NCI-H187 treated with DMSO at 0.1 percent for 48 hours (cell line): ENCODE measurements around the gene TUT4.

Experiments used
- DNase-seq: peaks from one replicate; lab custom pipeline; 2025; lab: John Stamatoyannopoulos, UW

TUT4 gene

DNA sequence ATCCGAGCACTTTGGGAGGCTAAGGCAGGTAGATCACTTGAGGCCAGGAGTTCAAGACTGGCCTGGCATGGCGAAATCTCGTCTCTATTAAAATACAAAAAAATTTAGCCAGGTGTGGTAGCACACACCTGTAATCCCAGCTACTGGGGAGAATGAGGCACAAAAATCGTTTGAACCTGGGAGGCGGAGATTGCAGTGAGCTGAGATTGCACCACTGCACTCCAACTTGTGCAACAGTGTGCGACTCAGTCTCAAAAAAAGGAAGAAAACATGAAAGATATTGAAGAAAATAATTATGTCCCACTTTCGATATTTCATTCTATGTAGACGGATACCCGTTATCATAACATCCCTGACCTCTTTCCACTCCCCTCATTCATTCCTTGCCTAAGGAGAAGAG, 19.2 kb downstream of the TUT4 start:
- DNase-seq = no peak

DNA sequence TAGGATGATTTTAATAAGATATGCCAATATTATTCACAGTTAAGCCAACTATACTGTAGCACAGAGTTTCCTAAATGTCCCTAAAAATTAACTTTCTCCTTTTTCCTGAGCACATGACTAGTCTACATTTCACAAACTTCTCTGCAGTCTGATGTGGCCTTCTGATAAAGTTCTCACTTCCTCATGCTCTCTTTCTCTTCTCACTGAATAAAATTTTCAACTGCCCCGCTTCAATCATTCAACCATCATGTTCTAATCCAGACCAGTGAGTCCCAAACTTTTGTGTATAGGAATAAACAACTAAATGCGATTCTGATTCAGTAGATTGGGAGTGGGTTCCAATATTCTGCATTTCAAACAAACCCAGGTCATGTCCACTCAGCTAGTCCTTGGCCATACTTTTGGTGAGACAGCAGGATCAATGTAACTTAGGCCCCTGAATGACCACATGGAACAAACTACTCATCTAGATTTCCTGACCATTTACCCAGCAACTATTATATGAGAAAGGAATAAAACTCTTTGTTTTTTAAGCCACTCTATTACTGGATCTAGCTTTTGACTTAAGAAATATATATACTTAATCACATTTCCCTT, 20.1 kb downstream of the TUT4 start:
- DNase-seq = no peak

DNA sequence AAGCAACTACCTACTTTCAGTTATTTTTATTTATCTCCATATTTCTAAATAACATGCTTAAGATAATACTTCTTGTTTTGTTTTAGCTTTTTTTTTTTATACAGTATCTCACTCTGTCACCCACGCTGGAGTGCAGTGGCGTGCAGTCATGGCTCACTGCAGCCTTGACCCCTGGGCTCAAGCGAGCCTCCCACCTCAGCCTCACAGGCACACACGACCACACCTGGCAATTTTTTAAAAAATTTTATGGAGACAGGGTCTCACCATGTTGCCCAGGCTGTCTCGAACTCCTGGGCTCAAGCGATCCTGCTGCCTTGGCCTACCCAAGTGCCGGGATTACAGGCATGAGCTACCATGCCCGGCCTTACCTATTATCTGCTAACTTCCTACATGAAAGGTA, 20.6 kb downstream of the TUT4 start:
- DNase-seq = no peak

DNA sequence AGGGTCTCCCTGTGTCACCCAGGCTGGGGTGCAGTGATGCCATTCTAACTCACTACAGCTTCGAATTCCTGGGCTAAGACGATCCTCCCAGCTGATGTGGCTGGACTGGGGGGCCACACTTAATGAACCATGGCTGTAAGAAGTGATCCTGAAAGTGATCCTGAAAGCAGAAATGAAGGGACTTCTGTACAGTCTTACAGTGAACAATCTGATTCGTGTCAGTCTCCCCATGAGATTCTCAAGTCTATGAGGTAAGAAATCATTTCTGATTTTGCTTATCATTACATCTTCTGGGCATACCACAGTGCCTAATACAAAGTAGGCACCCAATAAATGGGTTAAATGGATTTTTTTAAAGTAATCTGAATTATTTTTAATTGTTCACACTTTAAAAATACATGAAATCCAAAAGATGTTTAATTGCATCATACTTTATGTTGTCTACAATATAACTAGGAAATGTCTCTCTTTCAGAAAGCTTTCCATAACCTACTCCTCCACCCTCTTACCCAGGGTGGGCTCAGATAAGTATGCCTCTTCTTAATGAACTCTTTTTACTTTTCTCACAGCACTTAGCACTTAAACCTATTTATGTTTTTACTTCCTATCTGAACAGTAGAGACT, 21.5 kb downstream of the TUT4 start:
- DNase-seq = no peak

DNA sequence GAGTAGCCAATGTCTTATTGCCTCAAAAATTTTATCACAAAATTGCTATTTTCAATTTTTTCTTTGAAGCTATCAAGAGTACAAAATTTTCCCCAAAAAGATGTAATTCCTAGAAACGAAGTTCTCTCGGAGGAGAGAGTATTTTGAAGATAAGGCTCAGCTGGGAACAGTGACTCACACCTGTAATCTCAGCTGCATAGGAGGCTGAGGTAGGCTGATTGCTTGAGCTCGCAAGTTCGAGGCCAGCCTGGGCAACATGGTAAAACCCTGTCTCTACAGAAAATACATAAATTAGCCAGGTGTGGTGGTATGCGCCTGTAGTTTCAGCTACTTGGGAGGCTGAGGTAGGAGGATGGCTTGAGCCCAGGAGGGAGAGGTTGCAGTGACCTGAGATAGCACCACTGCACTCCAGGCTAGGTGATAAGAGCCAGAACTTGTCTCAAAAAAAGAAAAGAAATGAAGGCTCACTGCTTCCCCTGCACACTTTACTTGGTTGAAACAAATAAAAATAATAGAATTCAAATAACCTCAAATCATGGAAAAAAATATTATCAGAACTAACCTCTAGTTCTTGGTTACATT, 22.2 kb downstream of the TUT4 start:
- no peak for DNase-seq

DNA sequence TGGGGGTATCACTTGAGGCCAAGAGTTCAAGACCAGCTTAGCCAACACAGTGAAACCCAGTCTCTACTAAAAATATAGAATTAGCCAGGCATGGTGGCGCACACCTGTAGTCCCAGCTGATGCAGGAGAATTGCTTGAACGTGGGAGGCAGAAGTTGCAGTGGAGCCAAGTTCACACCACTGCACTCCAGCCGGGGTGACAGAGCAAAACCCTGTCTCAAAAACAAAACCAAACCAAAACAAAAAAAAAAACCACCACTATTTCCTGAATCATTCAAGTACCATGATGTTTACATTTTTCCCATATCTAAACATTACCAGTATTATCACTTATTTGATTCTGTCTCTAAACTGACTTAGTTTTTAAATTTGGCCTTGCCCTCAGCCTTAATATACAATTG, 29.5 kb downstream of the TUT4 start:
- no peak for DNase-seq

DNA sequence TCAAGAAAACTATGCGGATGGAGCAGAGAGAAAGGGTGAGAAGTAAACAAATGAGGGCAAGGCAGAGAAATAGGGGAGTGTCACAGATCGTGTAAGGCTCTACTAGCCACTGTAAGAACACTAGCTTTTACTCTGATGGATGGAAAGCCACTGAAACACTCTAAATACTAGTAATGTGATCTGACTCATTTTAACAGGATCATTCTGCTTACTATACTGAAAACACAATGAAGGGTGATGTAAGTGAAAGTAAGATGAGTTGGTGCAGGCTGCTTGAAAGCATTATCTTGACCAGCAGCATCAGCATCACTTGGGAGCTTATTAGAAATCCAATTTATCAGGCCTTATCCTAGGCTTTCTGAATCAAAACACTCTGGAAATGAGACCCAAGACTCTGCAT, 32.7 kb downstream of the TUT4 start:
- no peak for DNase-seq

DNA sequence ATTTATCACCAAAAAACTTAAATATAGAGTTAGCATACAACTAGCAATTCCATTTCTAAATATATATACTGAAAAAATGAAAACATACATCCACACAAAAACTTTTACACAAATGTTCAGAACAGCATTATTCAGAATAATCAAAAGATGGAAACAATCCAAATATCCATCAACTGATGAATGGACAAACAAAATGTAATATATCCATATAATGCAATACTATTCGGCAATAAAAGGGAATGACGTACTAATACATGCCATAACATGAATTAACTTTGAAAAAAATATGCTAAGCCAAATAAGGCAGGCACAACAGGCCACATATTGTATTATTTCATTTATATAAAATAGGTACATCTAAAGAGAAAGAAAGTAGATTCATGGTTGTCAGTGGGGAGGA, 33.9 kb downstream of the TUT4 start:
- DNase-seq = no peak

DNA sequence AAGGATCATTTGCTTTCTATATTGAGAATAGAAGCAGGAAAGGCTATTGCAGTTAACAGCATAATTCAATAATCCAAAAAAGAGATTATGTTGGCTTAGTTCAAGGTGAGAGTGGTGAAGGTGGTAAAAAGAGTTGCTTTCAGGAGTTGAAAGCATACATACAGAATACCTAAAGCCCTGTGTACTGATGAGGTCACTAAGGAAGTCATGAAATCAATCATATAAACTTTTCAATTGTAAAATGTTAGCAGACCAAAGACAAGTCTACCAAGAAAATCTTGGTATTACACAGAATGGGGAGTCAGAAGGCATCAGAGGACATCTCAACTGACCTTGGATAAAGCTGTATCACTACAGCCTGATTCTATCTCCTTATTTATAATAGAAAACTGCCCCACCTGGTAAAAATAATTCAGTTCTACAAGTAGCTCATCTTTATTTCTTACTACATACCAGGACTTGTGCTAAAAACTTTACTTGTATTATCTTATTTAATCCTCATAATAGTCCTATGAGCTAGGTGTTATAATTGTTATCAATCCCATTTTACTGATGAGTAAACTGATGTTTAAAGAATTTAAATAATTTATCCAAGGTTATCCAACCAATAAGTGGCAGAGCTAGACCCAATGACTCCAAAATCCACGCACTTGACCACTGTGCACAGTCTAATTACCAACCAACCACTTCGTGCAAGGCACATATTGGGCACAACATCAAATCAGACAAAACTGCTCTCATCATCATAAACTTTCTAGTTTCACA, 40.9 kb downstream of the TUT4 start:
- DNase-seq = no peak

DNA sequence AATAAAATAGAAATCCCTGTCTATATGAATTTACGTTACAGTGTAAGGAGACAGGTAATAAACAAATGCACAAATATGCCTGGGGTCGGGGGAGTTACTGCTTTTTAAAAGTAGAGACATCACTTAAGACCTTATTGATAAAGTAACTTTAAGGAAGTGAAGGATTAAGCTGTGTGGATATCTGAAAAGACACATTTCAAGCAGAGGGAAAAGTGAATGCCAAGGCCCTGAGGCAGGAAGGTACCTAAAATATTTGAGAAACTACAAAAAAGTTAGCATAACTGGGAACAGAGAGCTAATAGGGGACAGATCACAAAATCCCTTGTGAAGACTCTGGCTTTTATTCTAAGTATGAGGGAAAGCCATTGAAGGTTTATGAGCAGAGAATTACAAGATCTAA, 41.5 kb downstream of the TUT4 start:
- DNase-seq = no peak

DNA sequence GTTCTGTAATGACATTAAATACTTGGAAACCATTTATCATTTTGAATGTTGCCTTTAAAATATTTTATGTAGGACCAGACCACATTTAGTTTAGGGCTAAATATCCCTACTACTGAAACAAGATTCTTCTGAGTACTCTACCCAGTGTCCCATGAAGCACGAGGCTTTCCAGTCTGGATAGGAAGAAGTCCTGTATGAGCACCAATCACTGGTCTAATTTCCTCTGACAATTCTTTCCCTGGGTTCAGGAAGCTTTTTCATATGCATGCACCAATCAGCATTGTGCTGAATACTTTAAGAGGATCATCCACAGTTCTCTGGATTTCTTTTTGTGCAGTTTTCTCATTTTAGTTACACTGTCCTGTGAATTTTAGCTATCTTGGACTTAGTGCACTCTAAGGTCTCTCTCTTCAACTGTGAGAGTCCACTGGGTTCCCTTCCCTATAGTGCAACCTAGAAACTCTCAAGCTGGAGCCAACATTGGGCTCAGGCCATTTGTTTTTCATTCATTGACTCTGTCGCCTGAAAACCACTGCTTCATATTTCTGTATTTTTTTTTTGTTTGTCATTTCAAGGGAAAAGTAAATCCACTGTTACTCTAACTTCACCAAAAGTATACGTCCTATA, 45.9 kb downstream of the TUT4 start:
- no peak for DNase-seq

DNA sequence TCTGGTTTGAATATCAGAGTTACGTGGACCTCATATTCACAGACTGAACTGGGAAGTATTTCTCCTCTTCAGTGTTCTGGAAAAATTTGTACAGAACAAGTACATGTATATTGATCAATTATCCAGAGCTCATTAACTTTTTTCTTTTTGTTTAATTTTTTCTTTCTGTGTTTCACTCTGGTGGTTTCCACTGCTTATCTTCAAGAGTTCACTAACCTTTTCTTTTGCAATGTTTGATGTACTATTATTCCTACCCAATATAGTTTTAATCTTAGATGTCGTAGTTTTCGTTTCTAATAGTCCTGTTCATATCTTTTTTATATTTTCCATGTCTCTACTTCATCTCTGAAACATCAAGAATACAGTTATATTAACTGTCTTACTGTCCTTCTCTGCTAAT, 46.5 kb downstream of the TUT4 start:
- no peak for DNase-seq

DNA sequence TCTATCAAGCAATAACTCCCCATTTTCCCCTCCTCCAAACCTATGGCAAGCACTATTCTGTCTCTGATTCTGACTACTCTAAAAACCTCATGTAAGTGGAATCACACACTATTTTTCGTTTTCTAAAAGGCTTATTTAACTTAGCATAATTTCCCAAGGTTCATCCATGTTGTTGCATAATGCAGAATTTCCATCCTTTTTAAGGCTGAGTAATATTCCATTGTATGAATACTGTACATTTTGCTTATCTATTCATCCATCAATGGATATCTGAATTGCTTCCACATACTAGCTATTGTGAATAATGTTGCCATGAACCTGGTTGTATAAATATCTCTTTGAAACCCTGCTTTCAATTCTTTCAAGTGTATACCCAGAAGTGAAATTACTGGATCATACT, 48.2 kb downstream of the TUT4 start:
- no peak for DNase-seq

DNA sequence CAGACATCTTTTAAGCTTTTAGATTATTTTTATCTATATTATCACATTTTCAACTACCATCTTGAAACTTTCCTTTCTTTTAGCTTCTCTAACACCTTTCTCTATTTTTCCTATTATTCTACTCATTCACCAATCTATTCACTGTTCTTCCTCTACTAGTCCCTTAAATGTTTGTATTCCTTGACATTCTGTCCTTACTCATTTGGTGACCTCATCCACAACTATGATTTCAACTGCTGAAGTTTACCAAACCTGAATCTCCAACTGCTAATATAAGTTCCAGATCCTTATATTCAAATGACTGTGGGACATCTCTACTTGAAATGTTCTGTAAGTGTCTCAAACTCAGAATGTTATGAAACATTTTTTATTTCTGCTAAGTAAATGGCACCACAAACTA, 49.2 kb downstream of the TUT4 start:
- DNase-seq = no peak

DNA sequence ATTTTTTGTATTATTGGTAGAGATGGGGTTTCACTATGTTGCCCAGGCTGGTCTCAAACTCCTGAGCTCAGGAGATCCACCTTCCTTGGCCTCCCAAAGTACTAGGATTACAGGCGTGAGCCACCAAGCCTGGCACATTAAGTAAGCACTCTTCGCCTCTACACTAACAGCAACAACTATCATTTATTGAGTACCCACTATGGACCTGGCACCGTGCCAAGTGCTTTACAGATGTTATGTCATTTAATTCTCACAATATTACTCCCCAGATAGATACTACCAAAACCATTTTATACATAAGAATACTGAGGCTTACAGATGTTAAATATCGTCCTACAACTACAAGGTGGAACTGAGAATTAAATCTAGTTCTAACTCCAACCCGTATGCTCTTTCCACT, 50.1 kb downstream of the TUT4 start:
- DNase-seq = no peak

DNA sequence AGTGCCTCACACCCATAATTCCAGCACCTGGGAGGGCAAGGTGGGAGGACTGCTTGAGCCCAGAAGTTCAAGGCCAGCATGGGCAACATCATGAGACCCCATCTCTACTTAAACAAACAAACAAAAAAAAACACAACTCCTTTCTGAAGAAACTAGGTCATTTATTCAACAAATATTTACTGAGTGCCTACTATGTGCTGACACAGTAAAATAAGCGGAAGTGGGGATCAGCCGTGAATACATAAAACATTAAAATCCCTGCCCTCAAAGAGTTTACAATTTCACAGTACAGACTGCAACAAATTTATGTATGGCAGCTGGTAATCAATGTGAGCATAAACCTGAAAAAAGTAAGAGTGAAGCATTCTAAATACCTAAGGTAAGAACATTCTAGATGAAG, 65.3 kb downstream of the TUT4 start:
- no peak for DNase-seq

DNA sequence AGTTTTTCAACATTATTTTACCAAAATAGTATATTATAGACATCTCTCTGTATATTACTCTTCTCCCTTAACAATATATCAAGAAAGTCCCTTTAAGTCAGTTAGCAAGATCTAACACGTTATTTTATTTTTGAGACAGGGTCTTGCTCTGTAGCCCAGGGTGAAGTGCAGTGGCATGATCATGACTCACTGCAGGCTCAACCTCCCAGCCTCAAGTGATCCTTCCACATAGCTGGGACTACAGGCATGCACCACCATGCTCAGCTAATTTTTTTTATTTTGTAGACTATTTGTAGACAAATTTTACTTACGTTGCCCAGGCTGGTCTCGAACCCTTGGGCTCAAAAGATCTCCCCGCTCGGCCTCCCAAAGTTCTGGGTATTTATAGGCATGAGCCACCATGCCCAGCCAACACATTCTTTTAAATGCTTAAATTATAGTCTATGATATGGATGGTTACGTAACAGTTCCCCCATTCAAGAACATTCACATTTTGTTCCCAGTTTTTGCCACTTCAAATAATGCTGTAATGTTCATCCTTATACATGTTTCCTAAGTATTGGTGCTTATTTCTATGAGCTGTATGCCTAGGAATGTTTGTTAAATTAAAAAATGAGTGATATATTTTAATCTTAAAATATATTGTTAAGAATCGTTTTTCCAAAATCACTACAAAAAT, 70.4 kb downstream of the TUT4 start:
- DNase-seq = no peak

DNA sequence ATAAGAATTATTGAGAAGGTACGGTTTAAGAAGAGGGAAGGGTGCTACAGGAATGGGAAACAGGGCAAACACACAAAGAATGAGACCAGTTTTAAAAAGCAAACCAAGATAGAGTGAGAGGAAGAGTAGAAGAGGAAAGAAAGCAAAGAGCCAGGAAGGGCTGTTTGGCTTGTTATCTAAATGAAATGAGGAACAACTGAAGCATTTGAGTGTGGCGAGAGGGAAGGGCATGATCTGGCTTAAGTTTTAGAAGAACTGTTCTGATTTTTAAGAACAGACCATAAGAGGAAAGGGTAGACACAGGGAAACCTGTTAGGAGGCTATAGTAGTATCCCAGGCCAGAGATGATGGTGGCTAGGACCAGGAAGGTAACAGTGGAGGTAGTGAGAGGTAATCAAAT, 73.8 kb downstream of the TUT4 start:
- no peak for DNase-seq

DNA sequence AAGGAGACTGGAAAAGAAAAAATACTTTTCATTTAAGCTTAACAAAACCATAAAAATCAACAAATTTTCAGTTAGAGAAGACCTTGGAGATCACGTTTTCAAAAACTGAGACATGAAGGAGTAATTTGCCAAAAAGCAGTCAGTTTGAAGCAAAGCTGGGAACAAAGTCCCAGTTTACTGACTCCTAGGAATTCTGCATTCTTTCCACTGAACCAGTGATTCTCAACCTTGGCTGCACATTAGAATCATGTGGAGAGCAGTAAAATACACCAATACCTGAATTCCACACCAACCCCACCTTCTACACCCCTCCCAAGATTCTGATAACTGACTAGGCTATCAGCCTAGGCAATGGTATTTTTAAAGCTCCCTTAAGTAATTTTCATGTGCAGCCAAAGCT, 75.0 kb downstream of the TUT4 start:
- DNase-seq = no peak

DNA sequence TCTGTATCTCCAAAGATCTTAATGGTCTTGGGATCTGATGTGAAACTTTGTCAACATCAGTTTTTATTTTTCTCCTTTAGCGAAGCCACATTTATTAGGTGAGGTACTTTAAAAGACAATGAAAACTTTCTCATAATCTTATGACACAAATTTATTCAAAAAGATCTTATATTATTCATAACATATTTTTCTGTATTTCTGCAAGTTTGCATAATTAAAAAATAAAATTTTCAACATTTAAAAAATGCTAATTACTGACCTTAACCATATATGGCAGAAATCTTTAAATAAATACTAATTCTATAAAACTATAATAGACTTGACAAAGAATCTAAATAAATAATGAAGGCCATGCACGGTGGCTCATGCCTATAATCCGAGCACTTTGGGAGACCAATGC, 75.9 kb downstream of the TUT4 start:
- no peak for DNase-seq

DNA sequence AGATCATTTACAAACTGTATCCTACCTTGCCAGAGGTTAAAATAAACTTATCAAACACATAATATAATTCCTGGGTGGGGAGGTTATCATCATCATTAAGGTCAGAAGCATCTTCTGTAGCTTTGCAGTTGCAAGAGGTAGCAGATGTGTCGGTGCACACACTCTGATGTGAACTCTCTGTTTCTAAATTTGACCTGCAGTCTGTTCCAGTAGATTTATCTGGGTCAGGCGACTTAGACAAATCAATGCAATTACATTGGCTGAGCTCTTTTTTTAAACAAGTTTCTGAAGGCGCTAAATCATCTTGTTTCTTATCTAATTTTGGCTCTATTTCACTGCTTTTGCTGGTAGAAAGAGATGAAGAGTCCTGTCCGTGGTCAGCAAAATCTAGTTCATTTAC, 78.1 kb downstream of the TUT4 start:
- DNase-seq = no peak

DNA sequence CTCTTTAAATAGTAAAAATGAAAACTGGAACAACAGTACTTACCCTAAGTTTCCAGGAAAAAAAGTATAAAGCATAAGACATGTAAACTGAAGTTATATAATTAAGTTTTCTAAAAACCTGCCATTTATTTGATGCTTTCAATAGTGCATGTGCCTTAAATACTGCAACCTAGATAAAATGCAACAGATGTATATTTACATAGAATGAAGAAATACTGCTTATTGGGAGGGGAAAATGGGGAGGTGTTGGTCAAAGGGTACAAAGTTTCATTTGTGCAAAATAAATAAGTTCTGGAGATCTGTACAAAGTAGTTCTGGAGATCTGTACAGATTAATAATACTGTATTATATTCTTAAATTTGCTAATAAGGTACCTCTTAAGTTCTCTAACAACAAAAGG, 79.9 kb downstream of the TUT4 start:
- no peak for DNase-seq
